HG03442 (cell line): ENCODE results near the gene CDC37L1.
"Not testable (repeated sequence)": the region's sequence is repeated elsewhere in the genome, so short reads cannot be mapped to it uniquely, and the experiment has no call there.

Experiments used
- ATAC-seq: cut with Tn5 transposase; IDR thresholded peaks from one replicate; pipeline ENCODE4 v1.9.1; 2021; ENCODE audit warnings: mild to moderate bottlenecking, moderate library complexity; ENCODE audit not compliant: unreplicated experiment

Gene CDC37L1

DNA sequence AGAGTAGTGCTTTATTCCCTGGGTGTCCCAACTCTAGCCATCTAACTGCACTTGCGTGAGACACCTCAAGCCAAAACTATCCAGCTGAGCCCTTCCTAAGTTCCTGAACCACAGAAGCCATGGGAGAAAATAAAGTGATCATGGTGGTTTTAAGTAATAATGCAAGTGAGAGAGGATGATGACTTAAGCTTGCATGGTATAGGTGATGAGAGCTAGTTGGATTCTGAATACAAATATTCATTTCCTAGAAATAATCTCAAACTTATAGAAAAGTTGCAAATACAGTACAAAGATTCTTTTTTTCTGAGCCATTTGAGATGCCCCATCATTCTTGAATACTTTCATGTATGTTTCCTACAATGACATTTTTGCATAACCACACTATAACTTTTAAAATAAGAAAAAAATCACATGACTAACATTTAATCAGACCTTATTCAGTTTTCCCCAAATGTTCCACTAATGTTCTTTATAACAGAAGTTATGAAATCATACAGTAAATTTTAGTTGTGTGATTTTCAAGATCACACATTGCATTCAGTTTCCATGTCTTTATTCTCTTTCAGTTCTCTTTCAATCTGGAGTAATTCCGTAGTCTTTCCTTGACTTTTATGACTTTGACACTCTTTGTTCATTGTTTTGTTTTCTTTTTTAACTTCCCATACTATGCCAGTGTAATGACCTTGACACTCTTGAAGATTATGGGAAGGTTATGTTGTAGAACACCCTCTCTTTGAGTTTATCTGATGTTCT is 67.1 kb downstream of the CDC37L1 start:
- no peak for ATAC-seq

DNA sequence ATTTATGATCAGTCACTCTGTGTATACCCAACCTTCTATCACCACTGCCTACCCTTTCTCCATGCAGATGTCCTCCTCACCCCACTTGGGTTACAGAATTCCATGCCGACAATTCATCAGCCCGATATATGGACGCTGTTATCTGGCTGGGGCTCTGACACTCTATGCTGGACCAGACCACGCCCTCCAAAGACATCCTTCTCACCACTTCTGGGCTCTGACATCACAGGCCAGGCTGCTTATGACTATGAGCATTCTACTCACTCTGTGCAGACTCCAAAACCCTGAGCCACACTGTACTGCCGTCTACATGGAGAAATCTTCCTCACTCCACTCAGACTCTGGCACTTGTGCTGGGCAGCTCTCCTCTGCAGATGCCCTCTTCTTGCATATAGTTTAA is 69.2 kb downstream of the CDC37L1 start:
- no peak for ATAC-seq

DNA sequence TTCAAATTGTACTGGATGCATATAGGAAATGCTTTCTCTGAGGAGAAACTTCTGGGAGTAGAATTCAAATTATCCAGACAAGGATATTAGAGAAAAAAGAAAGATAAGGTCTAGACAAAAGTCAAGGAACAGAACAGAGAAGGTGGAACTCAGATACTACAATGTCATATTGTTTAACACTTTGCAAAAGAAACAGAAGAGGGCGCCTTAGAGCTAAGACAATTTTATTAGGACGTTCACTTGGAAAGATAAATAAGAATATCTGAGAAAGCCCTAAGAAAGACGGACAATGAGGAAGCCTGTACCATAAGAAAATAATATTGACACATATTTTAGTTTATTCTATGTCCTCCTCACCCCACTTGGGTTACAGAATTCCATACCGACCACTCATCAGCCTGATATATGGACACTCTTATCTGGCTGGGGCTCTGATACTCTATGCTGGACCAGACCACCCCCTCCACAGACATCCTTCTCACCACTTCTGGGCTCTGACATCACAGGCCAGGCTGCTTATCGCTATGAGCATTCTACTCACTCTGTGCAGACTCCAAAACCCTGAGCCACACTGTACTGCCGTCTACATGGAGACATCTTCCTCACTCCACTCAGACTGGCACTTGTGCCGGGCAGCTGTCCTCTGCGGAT is 70.8 kb downstream of the CDC37L1 start:
- ATAC-seq = no peak

DNA sequence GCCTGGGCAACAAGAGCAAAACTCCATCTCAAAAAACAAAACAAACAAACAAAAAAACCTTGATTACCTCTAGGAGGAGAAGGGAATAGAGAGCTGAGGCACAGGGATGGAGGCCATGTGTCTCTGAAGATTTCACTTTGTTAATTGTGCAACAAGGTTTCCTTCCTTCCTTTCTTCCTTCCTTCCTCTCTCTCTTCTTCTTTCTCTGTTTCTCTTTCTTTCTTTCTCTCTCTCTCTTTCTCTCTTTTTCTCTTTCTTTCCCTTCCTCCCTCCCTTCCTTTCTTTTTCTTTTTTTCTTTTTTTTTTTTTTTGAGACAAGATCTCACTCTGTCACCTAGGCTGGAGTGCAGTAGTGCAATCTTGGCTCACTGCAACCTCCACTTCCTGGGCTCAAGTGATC is 75.2 kb downstream of the CDC37L1 start:
- ATAC-seq = not testable (repeated sequence)

DNA sequence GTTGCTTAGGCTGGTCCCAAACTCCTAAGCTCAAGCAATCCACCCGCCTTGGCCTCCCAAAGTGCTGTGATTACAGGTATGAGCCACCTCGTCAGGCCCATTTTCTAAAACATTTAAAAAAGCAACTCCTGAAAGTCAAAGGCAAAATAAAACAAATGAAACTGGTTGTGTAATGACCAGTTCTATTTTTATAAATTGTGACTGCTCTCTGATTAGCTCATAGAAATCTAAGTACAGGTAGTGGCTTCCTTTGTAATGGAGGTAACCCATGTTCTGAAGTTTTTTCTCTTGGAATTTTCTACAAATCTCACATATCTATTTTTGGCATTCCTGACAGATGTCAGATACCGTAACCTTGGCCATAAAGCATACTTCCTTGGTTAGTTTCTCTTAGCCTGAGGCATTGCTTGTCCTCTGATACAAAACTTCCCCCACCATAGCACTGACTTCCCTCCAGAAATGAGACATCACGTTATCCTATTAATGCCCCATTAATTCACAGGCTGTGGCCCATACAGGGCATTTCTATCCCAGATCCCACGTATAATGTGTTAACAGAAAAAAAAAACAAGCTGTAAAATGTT is 75.7 kb downstream of the CDC37L1 start:
- ATAC-seq = no peak

DNA sequence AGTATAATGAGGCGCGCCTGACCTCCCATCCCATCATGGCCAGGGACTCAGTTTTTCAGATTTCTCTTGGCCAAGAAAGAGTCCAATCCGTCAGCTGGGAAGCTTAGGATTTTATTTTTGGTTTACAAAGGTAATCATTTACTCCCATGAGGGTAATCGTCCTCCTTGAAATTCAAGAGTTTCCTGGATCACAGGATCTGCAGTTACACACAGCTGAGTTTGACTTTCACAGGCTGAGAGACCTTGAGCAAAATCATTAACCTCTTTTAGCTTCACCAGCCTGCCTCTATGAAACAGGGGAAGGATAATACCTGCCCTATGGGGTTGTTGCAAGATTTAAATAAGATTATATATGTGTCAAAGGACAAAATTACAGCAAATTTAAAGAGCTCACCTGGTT is 77.1 kb downstream of the CDC37L1 start:
- ATAC-seq = no peak
